GM19397 (cell line): ENCODE data around the gene CSE1L.
"Not testable (repeated sequence)": the region's sequence is repeated elsewhere in the genome, so short reads cannot be mapped to it uniquely, and the experiment has no call there.

ENCODE experiments used
- ATAC-seq: cut with Tn5 transposase; IDR thresholded peaks from one replicate; pipeline ENCODE4 v1.9.1; 2021; ENCODE audit warnings: mild to moderate bottlenecking, moderate library complexity; ENCODE audit not compliant: unreplicated experiment

CSE1L gene, protein sequence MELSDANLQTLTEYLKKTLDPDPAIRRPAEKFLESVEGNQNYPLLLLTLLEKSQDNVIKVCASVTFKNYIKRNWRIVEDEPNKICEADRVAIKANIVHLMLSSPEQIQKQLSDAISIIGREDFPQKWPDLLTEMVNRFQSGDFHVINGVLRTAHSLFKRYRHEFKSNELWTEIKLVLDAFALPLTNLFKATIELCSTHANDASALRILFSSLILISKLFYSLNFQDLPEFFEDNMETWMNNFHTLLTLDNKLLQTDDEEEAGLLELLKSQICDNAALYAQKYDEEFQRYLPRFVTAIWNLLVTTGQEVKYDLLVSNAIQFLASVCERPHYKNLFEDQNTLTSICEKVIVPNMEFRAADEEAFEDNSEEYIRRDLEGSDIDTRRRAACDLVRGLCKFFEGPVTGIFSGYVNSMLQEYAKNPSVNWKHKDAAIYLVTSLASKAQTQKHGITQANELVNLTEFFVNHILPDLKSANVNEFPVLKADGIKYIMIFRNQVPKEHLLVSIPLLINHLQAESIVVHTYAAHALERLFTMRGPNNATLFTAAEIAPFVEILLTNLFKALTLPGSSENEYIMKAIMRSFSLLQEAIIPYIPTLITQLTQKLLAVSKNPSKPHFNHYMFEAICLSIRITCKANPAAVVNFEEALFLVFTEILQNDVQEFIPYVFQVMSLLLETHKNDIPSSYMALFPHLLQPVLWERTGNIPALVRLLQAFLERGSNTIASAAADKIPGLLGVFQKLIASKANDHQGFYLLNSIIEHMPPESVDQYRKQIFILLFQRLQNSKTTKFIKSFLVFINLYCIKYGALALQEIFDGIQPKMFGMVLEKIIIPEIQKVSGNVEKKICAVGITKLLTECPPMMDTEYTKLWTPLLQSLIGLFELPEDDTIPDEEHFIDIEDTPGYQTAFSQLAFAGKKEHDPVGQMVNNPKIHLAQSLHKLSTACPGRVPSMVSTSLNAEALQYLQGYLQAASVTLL

DNA sequence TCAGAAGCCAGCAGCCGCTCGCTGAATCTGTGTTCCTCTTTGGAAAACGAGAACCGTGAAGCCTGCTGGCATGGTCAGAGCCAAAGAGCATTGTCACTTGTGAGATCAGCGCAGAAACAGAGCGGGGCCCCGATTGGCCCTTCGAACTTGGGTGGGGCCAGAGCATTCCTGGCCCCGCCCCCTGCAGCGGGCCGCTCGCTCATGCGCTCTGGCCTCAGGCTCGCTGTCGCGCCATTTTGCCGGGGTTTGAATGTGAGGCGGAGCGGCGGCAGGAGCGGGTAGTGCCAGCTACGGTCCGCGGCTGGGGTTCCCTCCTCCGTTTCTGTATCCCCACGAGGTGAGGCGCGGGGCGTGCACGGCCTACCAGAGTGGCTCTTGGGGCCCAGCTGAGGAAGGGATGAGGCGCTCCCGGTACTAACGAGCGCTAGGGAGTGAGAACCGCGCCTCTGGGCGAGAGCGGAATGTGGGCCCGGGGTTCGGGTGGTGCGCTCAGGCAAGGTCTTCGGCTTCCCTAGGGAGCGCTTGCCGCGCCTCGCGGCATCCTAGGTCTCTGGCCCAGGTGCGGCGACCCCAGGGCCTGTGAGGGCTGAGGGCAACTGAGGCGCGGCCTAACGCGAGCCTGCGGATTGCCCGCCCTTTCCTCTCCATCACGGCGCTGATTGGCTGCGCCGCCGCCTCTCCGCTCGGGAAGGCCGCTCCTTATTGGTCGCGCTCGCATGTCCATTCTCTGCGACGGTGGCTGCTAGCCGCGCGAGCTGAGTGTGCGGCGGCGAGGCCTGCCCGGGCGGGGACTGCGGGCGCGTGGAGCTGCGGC lies at the start of gene CSE1L:
CSE1L (plus strand) TSS at position 226 of the 814 bp plus-strand sequence. CDS start 12,152 bp downstream, outside the sequence.
- peak; percentile 83 for ATAC-seq

DNA sequence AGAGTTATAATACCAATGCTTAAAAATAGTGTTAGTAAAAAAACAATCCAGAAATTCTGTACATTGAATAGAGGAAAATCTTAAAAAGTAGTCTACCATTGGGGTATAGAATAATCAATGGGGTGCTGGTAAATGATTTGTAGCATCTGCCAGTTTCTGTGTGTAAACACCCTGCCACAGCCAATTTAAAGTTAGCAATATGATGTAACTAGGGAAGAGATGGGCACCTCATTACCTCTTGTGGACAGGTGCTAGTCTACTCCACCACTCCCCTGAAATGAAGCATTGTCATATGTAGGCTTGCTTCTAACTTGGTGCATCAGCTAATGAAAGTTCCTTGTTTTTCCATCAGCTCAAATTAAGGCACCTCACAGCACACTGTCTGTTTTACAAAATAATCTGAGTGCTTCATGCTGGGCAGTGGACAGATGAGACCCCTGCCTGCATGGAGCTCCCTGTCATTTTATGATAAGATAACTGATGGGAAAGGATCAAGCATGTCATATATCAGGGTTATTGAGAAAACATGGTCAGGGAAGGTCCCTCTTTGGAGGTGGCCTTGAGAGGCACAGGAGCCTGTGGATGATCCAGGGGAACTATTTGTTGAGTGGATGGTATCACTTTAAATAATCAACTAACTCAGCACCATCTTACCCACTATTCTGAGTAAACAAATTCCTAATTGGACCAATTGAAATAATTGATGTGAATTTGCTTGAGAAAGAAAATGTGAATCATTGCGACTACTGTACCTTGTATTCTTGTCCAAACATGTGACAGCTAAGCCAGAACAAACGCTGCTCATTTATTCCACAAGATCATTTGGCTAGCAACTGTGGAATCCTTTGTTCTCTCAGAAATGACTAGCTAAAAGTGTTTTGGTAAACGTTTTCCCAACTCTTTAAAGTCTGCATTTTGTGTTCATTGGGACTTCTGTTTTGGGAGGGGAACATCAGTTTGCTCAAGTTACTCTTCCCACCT lies 45.9 kb upstream of the CSE1L start:
- ATAC-seq = no peak

DNA sequence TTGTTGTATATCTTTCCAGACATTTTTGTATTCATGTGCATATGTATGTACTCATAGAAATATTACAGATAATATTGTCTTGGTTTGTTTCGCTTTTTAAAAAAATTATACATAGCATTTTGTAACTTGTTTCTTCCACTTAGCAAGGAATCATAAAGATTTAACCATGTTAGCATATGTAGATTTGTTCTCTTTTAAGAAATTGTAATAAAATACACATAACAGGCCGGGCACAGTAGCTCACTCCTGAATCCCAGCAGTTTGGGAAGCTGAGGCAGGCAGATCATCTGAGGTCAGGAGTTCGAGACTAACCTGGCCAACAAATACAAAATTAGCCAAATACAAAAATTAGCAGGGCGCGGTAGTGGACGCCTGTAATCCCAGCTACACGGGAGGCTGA lies 44.4 kb upstream of the CSE1L start:
- ATAC-seq = no peak

DNA sequence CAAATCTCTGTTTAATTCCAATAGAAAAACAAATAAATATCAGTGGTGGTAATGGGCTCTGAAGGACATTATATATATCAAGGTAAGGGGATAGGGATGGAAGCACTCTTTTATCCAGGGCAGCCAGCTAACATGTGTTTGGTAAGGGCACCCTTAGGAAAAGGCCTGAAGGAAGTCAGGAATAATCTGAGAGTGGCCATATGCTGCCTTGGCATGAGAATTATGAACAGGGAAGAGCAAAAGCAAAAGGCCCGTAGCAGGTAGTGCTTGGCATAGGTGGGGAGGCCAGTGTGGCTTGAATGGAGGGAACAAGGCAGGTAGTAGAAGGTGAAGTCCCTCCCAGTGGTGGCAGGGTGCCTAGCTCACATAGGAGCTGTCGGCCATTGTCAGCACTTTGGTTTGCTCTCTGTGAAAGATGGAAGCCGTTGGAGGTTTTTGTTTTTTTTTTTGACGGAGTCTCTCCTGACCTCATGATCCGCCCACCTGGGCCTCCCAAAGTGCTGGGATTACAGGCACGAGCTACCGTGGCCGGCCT lies 39.6 kb upstream of the CSE1L start:
- ATAC-seq = no peak

DNA sequence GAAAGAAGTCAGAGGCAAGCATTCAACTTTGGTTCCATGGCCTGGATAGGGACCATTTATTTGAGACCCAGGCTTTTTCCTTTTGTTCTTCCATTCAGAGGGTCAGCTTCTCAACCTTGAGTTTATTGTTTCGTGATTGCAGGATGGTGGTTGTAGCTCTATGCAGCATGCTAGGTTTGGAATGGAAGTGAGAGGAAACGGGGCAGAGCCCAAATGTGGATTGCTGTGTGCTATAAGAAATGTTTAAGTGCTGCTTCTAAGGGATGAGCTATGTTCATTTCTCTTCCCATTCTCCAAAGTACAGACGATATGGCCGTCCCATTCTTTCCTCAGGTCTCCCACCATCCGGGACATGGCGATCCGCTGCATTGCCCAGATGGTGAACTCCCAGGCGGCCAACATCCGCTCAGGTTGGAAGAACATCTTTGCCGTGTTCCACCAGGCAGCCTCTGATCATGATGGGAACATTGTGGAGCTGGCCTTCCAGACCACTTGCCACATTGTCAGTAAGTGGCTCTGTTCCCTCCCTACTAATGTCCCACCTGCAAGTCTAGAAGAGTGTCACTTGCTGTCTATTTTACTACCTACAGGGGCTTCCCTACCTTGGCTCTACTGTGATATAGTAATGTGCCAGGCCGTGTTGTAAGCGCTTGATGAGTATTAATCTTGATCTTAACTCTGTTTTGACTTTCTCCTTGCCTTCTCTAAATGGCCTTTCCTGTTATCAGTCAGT lies 36.0 kb upstream of the CSE1L start:
- ATAC-seq = no peak

DNA sequence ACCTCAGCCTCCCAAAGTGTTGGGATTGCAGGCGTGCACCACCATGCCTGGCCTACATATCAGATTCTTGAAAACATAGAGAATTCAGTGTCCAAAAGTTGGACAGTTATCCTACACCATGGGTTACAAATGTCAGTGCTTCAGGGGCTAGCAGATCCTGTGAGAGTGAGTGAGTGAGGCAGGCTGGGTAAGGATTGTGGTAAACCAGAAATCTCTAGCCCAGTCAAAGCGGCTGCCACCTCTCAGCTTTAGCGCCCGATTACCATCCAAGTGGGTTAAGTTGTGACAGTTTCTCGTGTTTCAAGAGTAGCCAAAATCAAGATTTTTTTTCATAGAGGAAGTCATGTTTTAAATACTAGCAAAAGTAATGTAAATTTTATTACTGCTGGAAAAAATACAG lies 21.9 kb upstream of the CSE1L start:
- no peak for ATAC-seq

DNA sequence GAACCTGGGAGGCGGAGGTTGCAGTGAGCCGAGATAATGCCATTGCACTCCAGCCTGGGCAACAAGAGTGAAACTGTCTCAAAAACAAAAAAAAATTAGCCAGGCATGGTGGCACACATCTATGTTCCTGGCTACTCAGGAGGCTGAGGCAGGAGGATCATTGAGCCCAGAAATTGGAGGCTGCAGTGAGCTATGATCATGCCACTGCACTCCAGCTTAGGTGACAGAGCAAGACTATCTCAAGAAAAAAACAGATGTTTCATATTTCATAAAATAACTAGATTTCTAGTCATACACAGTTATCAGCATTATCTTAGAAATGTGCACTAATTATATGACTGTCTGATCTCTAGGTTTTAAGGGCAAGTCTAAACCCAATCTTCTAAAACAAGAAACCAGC lies 17.9 kb upstream of the CSE1L start:
- not testable (repeated sequence) for ATAC-seq

DNA sequence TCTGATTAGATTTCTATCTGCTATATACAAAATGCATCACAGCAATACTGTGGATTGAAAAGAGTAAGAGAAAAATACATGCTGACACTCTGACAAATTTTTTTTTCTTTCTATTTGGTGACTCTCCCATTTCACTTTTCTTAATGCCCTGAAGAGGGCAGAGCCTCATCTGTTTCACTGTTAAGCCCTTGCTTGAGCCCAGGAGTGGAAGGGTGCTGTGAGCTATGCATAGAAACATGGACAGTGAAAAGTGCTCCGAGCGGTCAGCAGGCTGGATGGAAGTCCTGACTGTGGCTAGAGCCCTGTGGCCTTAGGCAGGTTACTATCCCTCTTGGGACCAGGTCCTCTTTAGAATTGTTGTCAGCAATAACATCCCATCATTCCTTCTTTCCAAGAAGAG lies 17.4 kb upstream of the CSE1L start:
- ATAC-seq = no peak

DNA sequence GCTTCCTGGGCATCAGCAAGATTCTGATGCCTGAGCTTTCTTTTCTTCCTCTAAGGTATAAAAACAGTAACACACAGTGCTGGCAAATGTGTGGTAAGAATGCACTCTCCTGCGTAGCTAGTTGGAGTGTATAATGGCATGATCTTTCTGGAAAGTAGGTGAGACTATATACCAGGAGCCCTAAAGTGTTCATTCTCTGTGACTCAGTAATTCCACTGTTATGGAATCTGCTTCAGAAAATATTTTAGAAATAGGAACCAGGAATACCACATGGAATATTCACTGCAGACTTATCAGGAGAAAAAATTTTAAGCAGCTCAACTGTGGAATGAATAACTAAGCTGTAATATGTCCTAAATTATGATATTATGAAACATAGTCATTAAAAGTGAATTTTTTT lies 16.9 kb upstream of the CSE1L start:
- no peak for ATAC-seq

DNA sequence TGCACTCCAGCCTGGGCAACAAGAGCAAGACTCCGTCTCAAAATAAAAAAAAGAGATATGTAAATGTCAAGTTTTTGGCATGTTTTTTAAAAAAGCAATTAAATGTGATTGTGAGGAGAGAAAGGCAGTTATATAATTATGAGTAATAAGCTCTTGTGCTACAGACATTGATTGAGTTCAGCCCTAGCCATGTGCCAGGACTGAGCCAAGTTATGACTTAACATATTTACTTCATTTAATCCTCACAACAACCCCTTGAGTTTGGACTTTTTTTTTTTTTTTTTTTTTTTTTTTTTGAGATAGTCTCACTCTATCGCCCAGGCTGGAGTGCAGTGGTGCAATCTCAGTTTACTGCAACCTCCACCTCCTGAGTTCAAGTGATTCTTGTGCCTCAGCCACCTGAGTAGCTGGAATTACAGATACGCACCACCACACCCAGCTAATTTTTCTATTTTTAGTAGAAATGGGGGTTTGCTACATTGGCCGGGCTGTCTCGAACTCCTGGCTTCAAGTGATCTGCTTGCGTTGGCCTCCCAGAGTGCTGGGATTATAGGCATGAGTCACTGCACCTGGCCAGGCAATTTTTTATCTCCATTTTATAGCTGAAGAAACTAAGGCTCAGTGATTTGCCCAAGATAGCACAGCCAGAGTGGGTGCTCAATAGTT lies 15.0 kb upstream of the CSE1L start:
- no peak for ATAC-seq

DNA sequence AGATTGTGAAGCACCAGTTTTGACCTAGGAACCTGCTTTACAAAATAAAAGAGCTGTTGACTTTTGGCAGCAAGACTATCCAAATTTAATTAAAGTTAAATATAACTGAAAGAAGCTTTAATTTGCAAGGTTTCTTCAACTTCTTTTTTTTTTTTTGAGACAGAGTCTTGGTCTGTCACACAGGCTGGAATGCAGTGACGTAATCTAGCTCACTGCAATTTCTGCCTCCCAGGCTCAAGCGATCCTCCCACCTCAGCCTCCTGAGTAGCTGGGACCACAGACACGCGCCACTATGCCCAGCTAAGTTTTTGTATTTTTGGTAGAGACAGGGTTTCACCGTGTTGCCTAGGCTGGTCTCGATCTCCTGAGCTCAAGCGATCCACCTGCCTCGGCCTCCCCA lies 13.7 kb upstream of the CSE1L start:
- ATAC-seq = no peak

DNA sequence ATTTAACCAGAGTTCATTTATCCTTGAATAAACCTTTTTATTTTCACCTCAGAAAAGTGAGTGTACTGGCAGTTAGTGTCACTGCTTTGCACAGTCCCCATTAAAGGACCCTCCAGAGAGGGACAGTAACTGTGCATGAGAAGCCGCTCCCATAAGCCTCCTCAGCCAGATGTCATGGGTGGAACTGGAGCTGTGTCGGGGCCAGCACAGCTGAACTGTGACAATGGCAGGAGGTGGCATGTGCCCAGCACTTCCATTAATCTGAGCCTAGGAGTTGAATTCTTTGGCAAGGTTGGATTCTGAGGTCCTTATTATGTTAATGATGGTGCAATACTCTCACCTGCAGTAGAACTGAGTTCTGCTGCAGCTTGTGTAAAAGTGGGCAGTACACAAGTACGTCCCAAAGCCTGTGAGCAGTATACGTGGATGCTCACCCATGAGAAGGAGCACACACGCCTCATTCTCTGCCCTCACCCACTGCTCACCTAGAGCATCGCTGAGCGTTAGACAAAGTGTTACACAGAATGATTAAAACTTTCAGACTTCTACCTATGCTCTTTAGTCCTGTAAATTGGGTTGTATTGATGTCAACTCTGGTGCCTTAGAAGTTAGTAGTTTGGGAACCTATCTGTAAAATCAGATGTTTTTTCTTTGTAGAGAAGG lies 11.9 kb upstream of the CSE1L start:
- ATAC-seq = no peak

DNA sequence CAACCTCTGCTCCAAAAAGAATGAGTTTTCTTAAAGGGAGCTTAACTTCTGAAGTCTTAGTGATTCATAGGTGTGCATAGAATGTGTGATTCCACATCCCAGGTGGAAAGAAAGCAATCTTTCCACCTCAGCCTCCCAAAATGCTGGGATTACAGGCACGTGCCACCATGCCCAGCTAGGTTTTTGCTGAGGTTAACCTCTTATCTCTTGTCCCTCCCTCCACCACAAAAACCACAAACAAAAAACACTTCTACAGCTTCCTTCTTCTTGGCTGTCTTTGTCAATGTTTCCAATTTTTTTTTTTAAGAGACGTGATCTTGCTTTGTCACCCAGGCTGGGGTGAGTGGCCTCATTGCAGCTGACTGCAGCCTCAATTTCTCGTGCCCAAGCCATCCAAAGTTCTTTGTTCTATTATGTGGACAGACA lies 8.1 kb upstream of the CSE1L start:
- ATAC-seq = no peak

DNA sequence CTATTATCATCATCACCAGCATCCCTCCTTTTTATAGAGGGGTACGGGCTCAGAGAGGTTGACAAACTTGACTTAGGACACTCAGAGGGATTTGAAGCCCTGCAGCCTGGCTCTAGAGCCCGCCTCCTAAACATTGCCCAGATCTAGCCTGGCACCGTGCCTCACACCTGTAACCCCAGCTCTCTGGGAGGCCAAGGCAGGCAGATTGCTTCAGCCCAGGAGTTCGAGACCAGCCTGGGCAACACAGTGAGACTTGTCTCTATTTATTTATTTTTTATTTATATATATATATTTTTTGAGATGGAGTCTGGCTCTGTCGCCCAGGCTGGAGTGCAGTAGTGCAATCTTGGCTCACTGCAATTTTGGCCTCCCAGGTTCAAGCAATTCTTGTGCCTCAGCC lies 6.3 kb upstream of the CSE1L start:
- no peak for ATAC-seq

DNA sequence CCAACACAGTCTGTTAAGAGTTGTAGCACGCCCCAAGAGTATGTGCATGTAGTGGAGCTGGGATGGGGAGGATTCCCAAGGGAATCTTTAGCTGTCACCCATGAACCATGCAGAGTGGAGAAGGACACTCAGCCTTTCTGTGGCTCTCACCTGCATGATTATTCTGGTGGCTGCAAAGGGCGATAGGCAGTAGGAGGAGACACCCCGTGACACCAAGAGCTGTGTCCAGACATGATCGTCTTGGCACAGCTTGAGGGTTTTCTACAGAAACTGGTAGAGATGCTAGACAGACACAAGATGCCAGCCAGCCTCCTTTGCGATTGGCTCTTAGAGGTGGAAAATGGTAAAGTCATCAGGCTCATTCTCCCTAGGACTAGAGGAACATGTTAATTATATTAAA lies 3.1 kb upstream of the CSE1L start:
- no peak for ATAC-seq

DNA sequence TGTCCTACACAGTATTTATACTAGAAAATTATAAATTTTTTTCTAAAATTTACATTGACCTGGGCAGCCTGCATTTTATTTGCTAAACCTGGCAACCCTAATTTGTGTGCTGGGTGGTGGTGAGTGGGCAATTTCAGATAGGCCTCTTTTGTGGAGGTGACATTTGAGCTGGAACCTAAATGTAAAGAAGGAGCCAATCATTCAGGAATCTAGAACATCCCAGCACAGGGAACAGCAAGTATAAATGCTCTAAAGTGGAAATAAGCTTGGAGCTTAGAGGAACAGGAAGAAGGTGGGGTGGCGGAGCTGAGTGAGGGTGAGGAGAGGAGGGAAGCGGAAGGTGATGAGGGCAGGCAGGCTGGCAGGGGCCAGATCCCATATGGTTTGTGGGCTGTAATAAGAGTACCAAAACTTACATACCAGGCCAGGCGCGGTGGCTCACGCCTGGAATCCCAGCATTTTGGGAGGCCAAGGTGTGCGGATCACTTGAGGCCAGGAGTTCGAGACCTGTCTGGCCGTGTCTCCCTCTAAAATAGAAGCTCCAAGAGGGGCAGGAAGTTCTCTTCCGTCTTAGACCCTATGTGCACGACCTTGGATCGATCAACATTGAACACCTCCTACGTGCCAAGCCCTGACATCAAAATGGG lies 549 bp upstream of the CSE1L start:
- ATAC-seq = no peak

DNA sequence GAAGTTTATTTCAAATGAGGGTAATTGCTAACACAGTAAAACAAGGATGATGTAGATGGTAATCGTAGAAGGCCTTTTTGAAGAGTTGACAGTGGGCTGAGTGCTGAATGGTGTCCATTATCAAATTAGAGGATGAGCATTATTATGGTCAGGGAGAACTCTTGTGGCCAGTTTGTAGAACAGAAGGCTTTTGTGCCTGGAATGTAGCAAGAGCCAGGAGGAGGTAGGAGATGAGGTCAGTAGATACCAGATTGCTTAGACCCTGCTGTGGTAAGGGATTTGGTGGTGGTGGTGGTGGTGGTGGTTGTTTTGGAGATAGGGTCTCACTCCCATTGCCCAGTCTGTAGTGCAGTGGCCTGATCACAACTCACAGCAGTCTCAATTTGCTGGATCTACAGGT lies 6.2 kb downstream of the CSE1L start:
- no peak for ATAC-seq
